Activated naive CD4-positive, alpha-beta T cell treated with anti-CD3 and anti-CD28 coated beads, Interleukin-2, amount 50 U/mL, for 16 hours (primary cell): ENCODE measurements around the gene IFT22.
"Not testable (repeated sequence)": the region's sequence is repeated elsewhere in the genome, so short reads cannot be mapped to it uniquely, and the experiment has no call there.

Experiments used
- DNase-seq: peaks from one replicate; pipeline ENCODE4 v3.0.0-alpha.2; 2020

The IFT22 gene

GRCh38 chr7:101277155-101277554 is 44.5 kb downstream of the IFT22 start:
- DNase-seq = no peak

GRCh38 chr7:101273206-101273605 is 48.4 kb downstream of the IFT22 start:
- no peak for DNase-seq

- no peak for DNase-seq
Observed at GRCh38 chr7:101271021-101271420, 50.6 kb downstream of the IFT22 start.

- DNase-seq = no peak
Observed at GRCh38 chr7:101269664-101270063, 51.9 kb downstream of the IFT22 start.

GRCh38 chr7:101265622-101266516 is 55.7 kb downstream of the IFT22 start:
- DNase-seq = no peak

GRCh38 chr7:101264102-101264706 is 57.4 kb downstream of the IFT22 start:
- not testable (repeated sequence) for DNase-seq
